Lower leg skin (tissue), 4 donors: ENCODE measurements around the gene RNGTT. TPM values are rescaled to one million over a fixed set of nuclear protein-coding genes. Genes with fewer than 3 reads are reported as not detected.

Source experiments
- DNase-seq, 2 donors: peaks; one replicate each; pipeline ENCODE4 v3.0.0-alpha.2; 2019; ENCODE audit warnings: low spot score in 2 of 2
- H3K4me3 ChIP-seq: fragments of 200-600 bp; sonication (generic); 2 replicates; pipeline ENCODE4 v1.5.1; 2017; ENCODE audit warnings: mild to moderate bottlenecking, low read depth; ENCODE audit not compliant: poor library complexity, severe bottlenecking
- POLR2A ChIP-seq, 2 donors: fragments of 450-650 bp; IDR thresholded peaks; one replicate each; pipeline ENCODE4 v1.6.1; 2016 to 2017; ENCODE audit warnings: antibody characterized with exemption in 2 of 2, mild to moderate bottlenecking in 1 of 2, moderate library complexity in 1 of 2
- WGBS, 2 donors: methylation state at CpG; one replicate each; pipeline ENCODE4 v1.1.5; 2018; 5-methylcytosine and 5-hydroxymethylcytosine counted together
- intact Hi-C: fragments of 100-400 bp; cut with DNase I; formaldehyde crosslinking; loops from one replicate; pipeline ENCODE4 v1.15.0; 2023; ENCODE audit warnings: low total_unique reads
- total RNA-seq, 4 donors: library from RNA; depleted of rRNA; stranded (reverse); fragments of >200 nt; gene quantifications; one replicate each; pipeline ENCODE4 v1.1.0, GENCODE V29; 2016
- TF ChIP-seq, protein P1 (sequence below), 3 donors: fragments of 450-650 bp; IDR thresholded peaks; one replicate each; pipeline ENCODE4 v1.5.1; 2016; ENCODE audit warnings: antibody characterized with exemption in 3 of 3, mild to moderate bottlenecking in 3 of 3, moderate library complexity in 2 of 3

The RNGTT gene
- total RNA-seq, 4 donors from 2014 or later: 9.3 to 12.0 (median 11.1) TPM

DNA sequence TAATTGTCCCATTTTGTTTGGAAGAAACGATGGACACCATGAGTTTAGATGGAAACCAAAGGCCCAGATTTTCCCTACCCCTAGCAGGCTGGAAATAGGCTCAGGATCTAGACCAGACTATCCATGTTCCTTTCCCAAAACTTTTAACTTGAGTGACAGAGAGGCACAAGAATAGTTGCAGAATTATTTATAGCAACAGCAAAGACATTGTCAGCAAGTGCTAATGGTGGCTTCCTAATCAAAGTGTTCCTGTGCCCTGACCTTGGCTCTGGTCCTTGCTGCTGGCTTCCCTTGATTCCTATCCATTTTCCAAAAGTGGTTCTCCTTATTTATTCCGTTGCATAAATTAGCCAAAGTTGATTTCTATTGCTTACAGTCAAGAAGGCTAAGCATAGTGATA lies 103.1 kb downstream of the RNGTT start:
- DNase-seq: no peak
- intact Hi-C loops: no loop called here
- no peak for TF ChIP-seq POLR2A (IDR thresholded peaks at IDR 0.05)
- TF ChIP-seq, protein P1, sequence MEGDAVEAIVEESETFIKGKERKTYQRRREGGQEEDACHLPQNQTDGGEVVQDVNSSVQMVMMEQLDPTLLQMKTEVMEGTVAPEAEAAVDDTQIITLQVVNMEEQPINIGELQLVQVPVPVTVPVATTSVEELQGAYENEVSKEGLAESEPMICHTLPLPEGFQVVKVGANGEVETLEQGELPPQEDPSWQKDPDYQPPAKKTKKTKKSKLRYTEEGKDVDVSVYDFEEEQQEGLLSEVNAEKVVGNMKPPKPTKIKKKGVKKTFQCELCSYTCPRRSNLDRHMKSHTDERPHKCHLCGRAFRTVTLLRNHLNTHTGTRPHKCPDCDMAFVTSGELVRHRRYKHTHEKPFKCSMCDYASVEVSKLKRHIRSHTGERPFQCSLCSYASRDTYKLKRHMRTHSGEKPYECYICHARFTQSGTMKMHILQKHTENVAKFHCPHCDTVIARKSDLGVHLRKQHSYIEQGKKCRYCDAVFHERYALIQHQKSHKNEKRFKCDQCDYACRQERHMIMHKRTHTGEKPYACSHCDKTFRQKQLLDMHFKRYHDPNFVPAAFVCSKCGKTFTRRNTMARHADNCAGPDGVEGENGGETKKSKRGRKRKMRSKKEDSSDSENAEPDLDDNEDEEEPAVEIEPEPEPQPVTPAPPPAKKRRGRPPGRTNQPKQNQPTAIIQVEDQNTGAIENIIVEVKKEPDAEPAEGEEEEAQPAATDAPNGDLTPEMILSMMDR (IDR thresholded peaks at IDR 0.05): no peak
- WGBS, 2 donors: 83 to 90% methylated on average over 2 of the region's 2 CpGs
- H3K4me3 ChIP-seq: no peak overlapping the region

DNA sequence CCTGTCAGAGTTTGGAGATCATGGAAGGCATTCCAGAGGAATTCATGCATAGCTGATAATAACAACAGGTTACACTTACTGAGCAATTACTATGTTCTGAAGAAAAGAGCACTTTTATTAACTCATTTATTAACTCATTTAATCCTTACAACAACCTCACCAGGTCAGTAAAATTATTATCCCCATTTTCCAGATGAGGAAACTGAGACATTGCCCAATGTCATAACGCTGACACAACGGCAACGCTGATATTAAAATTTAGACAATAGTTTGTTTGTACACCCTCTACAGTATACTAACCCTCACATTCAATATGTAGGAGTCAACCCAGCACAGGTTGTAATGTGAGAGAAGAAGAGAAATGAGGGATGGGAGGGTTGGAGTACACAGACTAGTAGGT lies 105.0 kb downstream of the RNGTT start:
- no peak for TF ChIP-seq POLR2A (IDR thresholded peaks at IDR 0.05)
- TF ChIP-seq, protein P1 (IDR thresholded peaks at IDR 0.05): no peak
- WGBS, 2 donors: 95 to 97% methylated on average over 3 of the region's 3 CpGs
- H3K4me3 ChIP-seq: no peak overlapping the region
- intact Hi-C loops: no loop called here
- DNase-seq: no peak

GRCh38 chr6:88856566-88856965 lies 106.9 kb downstream of the RNGTT start:
- intact Hi-C loops: no loop called here
- TF ChIP-seq POLR2A (IDR thresholded peaks at IDR 0.05): no peak
- TF ChIP-seq, protein P1 (IDR thresholded peaks at IDR 0.05): no peak
- 75 to 78% methylated on average over 1 of the region's 1 CpG for WGBS, 2 donors
- no peak for DNase-seq
- no peak overlapping the region for H3K4me3 ChIP-seq

- H3K4me3 ChIP-seq: no peak overlapping the region
- 75 to 78% methylated on average over 2 of the region's 2 CpGs for WGBS, 2 donors
- intact Hi-C loops: no loop called here
- DNase-seq: no peak
- TF ChIP-seq, protein P1 (IDR thresholded peaks at IDR 0.05): no peak
- no peak for TF ChIP-seq POLR2A (IDR thresholded peaks at IDR 0.05)
These were observed 107.8 kb downstream of the RNGTT start for GRCh38 chr6:88855541-88856147.

GRCh38 chr6:88852775-88853174 lies 110.6 kb downstream of the RNGTT start:
- TF ChIP-seq, protein P1 (IDR thresholded peaks at IDR 0.05): no peak
- TF ChIP-seq POLR2A (IDR thresholded peaks at IDR 0.05): no peak
- no peak for DNase-seq
- no peak overlapping the region for H3K4me3 ChIP-seq
- intact Hi-C loops: no loop called here

DNA sequence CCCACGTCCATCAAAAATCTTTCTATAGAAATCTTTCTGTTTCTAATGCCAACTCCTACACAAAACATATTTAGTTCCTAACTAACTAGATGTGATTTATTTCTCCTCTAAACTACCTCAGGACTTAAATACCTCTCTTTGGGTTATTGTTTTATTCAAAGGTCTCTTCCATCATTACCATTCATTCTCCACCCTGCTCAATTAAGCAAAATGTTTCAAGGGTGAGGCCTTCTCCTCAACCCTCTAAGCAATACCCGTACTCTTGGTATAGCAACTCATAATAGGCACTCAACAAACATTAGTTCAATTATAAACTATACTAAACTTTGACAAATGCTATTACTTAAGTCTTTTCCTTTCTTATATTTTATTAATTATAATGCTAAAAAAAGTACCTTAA lies 111.4 kb downstream of the RNGTT start:
- 89 to 95% methylated on average over 2 of the region's 2 CpGs for whole genome bisulfite sequencing, 2 donors
- TF ChIP-seq, protein P1 (IDR thresholded peaks at IDR 0.05): no peak
- TF ChIP-seq POLR2A (IDR thresholded peaks at IDR 0.05): no peak
- no peak for DNase-seq
- intact Hi-C loops: no loop called here
- H3K4me3 ChIP-seq: no peak overlapping the region
